Measurements from ENCODE around the gene PPP6R1.

PPP6R1 gene, protein sequence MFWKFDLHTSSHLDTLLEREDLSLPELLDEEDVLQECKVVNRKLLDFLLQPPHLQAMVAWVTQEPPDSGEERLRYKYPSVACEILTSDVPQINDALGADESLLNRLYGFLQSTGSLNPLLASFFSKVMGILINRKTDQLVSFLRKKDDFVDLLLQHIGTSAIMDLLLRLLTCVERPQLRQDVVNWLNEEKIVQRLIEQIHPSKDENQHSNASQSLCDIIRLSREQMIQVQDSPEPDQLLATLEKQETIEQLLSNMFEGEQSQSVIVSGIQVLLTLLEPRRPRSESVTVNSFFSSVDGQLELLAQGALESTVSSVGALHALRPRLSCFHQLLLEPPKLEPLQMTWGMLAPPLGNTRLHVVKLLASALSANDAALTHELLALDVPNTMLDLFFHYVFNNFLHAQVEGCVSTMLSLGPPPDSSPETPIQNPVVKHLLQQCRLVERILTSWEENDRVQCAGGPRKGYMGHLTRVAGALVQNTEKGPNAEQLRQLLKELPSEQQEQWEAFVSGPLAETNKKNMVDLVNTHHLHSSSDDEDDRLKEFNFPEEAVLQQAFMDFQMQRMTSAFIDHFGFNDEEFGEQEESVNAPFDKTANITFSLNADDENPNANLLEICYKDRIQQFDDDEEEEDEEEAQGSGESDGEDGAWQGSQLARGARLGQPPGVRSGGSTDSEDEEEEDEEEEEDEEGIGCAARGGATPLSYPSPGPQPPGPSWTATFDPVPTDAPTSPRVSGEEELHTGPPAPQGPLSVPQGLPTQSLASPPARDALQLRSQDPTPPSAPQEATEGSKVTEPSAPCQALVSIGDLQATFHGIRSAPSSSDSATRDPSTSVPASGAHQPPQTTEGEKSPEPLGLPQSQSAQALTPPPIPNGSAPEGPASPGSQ
- 210 to 274 reads per million in 2 experiments for total RNA-seq

DNA sequence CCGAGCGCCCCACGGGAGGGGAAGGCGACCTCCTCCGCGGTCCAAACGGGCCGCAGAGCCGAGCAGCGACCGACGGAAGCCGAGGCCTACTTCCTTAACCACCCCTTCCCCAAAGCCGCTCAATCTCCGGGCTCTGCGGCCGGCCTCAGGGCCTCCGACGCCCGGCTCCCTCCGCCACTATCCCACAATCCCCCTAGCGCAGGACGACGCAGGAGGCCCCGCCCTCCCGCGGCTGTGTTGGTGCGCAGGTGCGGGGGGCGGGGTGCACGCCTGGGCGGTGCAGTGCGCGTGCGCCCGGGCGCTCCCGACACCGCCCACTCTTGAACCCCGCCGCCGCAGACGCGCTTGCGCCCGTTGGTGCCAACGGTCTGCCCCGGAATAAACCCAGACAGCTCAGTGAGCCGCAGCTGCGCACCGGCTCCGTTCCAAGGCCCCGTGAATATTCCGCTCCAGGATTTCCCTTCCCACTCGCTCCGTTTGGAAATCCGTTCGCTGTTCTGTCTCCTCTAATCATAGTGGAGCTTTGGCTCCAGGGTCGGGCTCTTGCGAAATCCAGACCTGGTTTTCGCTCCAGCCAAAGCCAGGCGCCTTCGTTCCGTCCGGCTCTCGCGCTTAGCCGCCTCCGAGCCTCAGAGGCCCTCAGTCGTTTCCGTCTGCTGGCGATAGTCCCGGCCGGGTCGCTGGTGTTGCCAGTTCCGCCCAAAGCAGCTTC lies at the start of gene PPP6R1:
TSS of gene PPP6R1 (minus strand) at position 190 of the 712 bp plus-strand sequence. CDS start 11,914 bp downstream, outside the sequence.
- peak; percentile 89 for DNase-seq (ENCODE audit: low read depth)

DNA sequence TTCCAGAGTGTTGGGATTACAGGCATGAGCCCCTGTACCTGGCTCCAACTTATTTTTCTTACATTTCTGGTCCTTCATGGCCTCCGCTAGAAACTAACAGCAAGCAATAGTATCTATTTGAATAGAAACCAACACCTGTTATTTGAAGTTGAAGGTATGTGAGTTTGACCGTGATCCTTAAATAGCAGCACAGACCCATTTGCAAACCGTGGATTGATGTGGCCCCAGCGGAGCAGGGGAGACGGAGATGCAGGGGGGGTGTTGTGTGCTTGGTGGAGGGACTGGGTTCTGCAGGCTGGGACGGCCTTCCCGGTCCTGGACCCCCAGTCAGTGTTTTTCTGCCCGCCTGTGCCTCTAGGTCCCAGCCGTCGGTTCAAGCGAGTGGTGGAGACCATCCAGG lies 49.5 kb upstream of the PPP6R1 start:
- DNase-seq (ENCODE audit: low read depth), result no peak

DNA sequence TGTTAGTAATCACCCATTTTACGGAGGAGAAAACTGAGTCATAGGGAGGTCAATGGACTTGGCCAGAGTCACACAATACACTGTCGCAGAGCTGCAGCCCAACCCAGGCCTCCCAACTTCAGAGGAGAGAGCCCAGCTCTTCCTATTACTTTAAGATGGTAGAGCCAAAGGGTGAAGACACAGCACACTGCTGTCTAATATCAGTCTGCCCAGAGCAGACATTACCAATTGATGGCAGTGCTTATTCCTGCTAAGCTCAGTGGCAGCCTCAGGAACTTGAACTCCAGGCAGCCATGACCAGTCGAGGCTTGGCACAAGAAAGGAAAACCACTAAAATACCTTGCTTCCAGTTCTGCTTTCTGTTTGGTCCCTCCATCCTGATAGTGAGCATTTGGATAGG lies 47.9 kb upstream of the PPP6R1 start:
- DNase-seq (ENCODE audit: low read depth), result no peak

DNA sequence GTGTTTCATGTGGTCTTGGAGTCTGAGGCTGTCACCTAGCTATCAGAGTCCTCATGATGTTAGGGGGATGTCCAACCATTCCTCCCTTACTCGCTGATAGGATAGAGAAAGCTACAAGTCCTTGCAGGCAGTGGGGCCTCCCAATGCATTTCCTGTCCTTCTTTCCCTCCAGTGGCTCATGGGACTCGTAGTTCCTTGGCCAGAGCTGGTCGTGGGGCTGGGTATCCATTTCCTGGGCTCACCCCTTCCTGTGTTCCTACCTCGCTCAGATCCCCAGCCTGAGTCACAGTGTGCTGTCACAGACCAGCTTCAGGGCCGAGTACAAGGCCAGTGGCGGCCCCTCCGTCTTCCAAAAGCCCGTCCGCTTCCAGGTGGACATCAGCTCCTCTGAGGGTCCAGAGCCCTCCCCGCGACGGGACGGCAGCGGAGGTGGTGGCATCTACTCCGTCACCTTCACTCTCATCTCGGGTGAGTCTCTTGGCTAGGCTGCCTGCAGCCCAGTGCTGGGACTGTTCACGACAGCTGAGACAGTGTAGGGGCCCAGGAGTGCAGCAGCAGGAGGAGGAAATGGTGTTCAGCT lies 47.3 kb upstream of the PPP6R1 start:
- DNase-seq (ENCODE audit: low read depth), result no peak

DNA sequence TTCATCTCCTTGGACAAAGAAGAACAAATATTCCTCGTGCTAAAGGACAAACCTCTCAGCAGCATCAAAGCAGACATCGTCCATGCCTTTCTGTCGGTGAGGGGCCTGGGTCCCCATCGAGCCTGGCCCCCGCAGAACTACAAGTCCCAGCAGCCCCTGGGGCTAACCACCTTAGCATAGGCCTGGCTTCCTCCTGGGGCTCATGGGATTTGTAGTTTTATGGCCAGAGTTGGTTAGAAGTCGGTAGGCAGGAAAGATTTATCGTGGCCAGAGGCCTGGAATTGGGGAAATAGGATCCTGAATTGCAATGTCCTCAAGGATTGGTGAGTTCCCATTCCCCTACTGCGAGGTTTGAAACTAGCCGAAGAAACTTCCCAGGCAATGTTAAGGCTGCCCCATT lies 46.7 kb upstream of the PPP6R1 start:
- DNase-seq (ENCODE audit: low read depth), result peak; percentile 51

DNA sequence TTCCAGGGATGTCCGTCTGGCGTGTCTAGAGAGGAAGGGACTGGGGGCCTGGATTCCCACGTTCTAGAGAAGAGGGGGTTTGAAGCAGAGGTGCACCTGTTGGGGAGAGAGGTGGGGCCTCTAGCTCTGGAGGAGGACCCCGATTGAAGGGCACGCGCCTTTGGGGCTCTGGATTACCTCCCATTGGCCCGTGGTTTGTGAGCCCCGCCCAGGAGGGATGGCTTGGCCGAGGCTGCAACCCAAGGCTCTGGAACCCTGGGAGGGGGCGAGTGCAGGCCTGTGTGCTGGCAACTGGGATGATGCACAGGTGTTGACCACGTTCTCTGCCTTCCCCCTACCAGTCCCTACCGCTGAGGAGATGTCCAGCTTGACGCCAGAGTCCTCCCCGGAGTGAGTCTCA lies 46.2 kb upstream of the PPP6R1 start:
- DNase-seq (ENCODE audit: low read depth), result no peak

DNA sequence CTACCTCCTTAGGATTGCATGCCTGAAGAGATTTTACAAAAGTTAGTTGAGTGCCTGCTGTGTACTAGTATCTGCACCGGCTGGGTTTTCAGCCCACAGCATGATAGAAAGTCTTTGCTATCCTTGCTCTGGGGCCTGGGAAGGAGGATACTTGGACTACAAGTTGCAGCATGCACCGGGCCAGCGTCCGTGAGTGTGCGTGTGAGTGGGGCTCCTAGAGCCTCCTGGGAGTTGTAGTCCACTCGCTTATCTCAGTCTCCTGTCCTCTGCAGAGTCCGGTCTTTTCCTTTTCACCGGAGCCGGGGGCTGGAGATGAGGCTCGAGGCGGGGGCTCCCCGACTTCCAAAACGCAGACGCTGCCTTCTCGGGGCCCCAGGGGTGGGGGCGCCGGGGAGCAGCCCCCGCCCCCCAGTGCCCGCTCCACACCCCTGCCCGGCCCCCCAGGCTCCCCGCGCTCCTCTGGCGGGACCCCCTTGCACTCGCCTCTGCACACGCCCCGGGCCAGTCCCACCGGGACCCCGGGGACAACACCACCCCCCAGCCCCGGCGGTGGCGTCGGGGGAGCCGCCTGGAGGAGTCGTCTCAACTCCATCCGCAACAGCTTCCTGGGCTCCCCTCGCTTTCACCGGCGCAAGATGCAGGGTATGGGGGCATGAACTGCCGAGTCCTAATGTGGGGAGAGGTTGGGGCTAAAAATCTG lies 45.6 kb upstream of the PPP6R1 start:
- DNase-seq (ENCODE audit: low read depth), result no peak

DNA sequence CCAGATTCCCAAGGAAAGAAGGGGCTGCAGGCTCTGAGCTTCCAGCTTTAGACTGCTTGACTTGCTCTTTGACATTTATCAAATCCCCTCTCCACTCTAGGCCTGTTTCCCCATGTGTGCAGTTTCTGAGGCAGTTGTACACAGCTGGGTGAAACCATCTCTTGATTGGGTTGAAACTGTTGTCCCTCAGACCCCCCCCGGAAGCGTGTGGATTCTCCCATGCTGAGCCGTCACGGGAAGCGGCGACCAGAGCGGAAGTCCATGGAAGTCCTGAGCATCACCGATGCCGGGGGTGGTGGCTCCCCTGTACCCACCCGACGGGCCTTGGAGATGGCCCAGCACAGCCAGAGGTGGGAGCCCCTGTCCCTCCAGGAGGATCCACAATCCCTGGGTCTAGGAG lies 44.7 kb upstream of the PPP6R1 start:
- no peak for DNase-seq (ENCODE audit: low read depth)

DNA sequence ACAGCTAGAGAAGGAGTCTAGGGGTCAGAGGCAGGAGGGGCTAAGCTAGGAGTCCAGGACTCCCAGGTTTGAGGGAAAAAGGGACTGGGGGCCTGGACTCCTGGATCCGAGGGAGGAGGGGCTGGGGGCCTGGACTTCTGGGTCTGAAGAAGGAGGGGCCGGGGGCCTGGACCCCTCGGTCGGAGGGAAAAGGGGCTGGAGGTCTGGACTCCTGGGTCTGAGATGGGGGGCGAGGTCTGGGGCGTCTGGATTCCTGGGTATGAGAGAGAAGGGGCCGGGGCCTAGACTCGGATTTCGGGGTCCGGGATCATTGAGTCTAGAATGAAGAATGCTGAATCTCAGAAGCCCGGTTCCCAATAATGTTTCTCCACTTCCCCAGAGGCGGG lies 43.5 kb upstream of the PPP6R1 start:
- DNase-seq (ENCODE audit: low read depth), result no peak

DNA sequence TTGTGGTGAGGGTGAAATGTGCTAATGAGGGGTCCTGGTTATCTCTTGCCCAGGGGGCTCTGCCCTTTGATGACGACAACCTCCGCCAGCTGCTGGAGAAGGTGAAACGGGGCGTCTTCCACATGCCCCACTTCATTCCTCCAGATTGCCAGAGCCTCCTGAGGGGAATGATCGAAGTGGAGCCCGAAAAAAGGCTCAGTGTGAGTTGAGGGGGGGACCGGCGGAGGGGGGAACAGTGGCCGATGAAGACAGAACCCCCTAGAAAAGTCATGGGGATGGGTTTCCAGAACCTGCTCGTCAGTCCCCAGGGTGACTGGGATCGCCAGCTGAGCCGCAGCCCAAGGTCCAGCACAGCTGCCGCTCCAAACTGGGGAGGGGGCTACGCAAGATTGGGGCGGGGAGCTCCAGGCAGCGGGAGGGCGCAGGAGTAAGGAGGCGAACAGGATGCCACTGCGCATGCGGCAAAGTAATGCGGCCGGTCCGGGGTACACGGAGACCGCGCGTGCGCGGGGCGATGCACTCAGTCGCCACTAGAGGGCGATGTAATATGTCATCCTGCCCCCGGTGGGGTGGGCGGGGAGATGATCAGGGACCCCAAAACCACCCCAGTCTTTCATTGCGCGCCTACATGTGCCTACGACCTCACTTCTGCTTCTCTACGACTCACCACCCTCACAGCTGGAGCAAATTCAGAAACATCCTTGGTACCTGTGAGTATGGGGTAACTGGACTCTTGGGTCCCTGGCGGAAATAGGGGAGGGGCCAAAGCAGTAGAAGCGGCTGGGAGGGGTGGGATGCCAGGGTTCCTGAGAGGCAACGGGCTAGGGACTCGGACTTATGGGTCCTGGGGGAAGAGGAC lies 42.9 kb upstream of the PPP6R1 start:
- peak; percentile 87 for DNase-seq (ENCODE audit: low read depth)

DNA sequence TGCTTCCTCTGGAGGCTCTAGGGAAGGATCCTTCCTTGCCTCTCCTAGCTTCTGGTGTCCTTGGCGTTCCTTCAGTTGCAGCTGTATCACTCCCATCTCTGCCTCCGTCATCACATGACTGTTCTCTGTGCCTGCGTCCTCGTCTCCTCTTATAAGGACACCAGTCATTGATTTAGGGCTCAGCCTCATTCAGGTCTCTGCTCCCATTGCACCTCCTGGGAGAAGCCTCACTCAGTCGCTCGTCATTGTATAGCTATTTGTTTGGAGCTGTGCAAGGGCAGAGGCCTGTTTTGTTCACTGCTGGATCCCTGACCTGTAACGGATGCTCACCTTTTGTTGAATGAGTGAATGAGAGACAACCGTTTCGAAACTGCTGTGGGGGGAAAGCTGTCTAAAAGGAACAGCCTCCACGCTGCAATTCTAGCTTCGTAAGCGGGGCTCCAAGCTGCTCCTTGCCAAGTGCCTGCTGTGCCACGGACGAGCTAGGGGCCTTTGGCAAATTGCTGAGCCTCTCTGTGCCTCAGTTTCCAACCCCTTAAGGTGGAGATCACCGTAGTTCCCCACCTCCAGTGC lies 42.2 kb upstream of the PPP6R1 start:
- DNase-seq (ENCODE audit: low read depth), result no peak

DNA sequence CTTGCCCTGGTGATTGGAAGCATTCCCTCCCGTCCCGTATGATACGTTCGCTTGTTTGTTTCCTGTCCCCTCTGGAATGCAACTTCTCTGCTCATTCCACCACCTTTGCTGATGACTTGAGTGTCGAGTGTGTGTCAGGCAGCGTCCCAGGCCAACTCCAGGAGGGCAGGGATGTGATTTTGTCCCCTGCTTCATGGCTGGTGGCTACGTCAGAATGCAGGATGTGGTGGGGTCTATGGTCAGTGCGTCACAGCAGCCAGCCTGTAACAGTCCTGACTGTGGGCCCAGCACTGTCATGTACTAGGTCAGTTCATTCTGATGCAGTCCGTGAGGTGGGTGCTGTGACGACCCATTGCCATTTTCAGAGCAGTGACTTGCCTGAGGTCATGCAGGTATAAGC lies 41.2 kb upstream of the PPP6R1 start:
- no peak for DNase-seq (ENCODE audit: low read depth)

DNA sequence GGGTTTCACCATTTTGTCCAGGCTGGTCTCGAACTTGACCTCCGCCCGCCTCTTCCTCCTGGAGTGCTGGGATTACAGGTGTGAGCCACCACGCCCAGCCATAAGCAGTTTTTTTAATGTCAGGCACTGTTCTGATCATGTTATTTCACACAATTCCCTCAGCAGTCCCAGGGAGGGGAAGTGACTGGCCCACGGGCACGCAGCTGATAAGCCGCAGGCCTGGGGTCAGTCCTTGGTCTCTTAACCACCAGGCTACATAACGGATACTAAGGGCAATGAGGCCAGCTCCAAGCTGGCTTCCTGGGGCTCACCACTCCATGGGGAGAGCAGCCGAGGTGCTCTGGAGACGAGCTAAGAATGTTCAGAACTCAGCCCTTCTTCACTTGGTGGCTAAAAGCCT lies 38.5 kb upstream of the PPP6R1 start:
- no peak for DNase-seq (ENCODE audit: low read depth)

DNA sequence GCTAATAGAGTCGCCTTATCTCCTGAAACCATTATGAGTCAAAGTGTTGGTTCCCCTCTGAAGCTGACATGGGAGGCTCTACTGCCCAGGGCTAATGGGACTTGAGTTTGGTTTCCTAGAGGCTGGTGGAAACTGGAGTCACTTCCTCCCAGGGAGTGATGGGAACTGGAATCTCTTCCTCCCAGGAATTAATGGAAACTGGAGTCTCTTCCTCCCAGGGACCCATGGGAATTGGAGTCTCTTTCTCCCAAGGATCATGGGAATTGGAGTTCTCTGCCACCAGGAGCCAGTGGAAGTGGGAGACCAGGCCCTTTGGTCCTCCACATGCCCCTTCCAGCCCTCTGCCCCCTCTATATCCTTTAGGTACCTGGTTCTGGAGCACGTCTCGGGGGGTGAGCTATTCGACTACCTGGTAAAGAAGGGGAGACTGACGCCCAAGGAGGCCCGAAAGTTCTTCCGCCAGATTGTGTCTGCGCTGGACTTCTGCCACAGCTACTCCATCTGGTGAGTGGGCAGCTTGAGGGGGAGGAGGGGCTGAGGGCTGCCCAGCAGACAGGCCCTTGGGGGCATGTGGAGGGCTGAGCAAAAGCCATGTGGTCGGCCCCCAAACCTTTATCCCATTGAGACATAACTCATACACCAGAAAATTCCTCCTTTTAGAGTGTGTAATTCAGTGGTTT lies 30.4 kb upstream of the PPP6R1 start:
- no peak for DNase-seq (ENCODE audit: low read depth)

DNA sequence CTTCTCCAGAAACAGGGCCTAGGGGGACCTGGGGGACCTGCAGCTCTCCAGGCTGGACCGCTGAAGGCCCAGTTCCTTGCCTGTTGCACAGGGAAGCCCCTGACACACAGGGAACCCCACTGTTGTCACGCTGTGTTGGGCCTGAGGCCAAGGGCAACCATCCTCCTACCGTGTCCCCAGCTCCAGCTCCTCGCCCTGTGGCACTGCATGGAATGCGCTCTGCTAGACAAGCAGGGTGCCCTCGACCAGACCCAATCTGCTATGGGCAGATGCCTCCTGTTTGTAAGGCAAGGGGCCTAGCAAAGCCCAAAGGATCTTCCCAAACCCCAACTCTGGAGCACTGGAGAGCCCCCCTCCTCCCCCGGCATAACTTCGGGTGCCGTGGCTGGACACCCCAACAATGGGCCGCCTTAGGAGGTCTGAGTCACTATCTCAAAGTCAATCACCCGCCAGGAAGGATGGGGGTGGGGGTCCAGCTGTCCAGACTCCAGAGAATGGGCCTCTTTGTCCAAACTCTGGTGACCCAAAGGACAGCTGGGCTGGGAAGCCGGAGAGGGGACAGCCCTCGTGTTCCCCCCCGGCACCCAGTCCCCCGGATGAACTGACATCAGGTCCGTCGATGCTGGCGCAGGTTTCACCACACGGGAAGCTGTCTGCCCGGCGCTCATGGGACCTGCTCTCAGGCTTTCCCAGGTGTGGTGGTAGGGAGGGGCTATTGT lies 28.7 kb upstream of the PPP6R1 start:
- DNase-seq (ENCODE audit: low read depth), result no peak

DNA sequence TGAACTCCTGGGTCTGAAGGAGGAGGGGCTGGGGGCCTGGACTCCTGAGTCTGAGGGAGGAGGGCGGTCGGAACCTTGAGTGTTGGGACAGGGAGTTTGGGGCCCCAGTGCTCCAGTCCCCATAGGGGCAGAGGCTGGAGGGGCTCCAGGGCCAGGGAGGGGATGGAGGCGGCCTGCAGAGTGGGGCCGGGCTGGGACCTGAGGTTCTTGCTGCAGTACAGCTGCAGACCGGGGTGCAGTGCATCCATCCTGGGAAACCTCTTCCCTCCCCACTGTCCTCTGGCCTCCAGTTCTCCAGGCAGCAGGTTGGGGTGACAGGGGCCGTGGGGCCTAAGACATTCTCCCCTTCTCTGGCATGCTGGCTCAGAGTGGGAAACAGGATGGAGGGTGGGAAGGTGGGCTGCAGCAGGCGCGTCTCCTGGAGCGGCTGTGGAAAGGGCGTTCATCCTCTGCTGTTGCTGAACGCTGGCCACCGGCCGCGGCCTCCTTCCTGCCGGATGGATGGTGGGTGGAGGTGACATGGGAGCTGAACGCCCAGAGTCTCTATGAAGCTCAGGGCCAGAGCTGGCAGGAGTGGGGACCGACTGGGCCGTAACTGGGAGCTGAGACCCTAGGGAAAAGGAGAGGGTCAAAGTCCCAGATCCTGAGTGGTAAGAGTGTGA lies 26.5 kb upstream of the PPP6R1 start:
- no peak for DNase-seq (ENCODE audit: low read depth)

DNA sequence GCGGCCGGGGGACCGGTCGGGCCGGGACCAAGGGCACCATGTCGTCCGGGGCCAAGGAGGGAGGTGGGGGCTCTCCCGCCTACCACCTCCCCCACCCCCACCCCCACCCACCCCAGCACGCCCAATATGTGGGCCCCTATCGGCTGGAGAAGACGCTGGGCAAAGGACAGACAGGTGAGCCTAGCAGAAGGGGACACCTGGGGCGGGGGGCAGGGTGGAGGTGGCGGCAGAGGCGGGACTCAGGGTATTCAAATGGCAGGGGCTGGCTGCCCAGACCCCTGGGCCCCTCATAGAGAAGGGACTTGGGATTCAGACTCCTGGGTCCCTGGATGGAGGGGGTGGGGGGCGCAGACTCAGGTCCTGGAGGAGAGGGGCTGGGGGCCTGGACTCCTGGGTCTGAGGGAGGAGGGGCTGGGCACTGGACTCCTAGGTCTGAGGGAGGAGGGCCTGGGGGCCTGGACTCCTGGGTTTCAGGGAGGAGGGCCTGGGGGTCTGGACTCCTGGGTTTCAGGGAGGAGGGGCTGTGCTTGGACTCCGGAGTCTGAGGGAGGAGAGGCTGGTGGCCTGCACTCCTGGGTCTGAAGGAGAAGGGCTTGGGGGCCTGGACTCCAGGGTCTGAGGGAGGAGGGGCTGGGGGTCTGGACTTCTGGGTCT lies 25.7 kb upstream of the PPP6R1 start:
- DNase-seq (ENCODE audit: low read depth), result no peak
